ENCODE measurements around the gene DCD. TPM values are rescaled to one million over a fixed set of nuclear protein-coding genes. Genes with fewer than 3 reads are reported as not detected.

DCD gene
- total and polyA plus RNA-seq, 10 of the 15 experiments (the other 5 are each of a cell fraction or from before 2014, with no cell fraction given), result not detected

- Histone ChIP-seq H3K9ac (ENCODE audit: control insufficient read depth, insufficient read depth, low read length) (no peak overlapping the region), H3K36me3 (ENCODE audit: control insufficient read depth in 2 of 2, insufficient read depth in 2 of 2, low read length in 1 of 2) (no peaks in the 10 kb centered on the region), H3K4me3 (no peak overlapping the region), H3K9me3 (replicated peaks; ENCODE audit: control insufficient read depth, insufficient read depth, low read length) (no peaks in the 10 kb centered on the region; the same call in 2 of the 3 replicates), H3K4me2 (ENCODE audit: control insufficient read depth, insufficient read depth) (no peak overlapping the region), H4K20me1 (ENCODE audit: control insufficient read depth, insufficient read depth) (no peaks in the 10 kb centered on the region), H3K4me1 (ENCODE audit: control insufficient read depth, insufficient read depth, low read length) (no peaks in the 10 kb centered on the region), H2AFZ (ENCODE audit: control insufficient read depth, low read depth, low read length) (no peak overlapping the region), H3K79me2 (ENCODE audit: control insufficient read depth, insufficient read depth, low read length) (no peaks in the 10 kb centered on the region), H3K27ac (ENCODE audit: control insufficient read depth, insufficient read depth) (no peak overlapping the region), H3K27me3 (replicated peaks in 1 of 2; ENCODE audit: control insufficient read depth in 2 of 2, insufficient read depth in 2 of 2, low read length in 1 of 2) (no peaks in the 10 kb centered on the region)
- FAIRE-seq, result no peak
- intact Hi-C loops (cut with micrococcal nuclease; ENCODE audit: unreplicated experiment) (no loop called here), in situ Hi-C loops (cut with MboI) (no loop called here)
- TF ChIP-seq PAX8 (IDR thresholded peaks at IDR 0.05) (no peak), MAX (IDR thresholded peaks at IDR 0.05; ENCODE audit: low read depth, low read length) (no peak), SMARCA5 (IDR thresholded peaks at IDR 0.05) (no peak), CHD4 (IDR thresholded peaks at IDR 0.05) (no peak), MYB (IDR thresholded peaks at IDR 0.05; ENCODE audit: borderline replicate concordance, low read depth, low read length) (no peak), ZNF622 (IDR thresholded peaks at IDR 0.05) (no peak), ETV6 (conservative IDR thresholded peaks at IDR 0.05 in 1 of 2, IDR thresholded peaks at IDR 0.05 in 1 of 2; ENCODE audit: borderline replicate concordance in 1 of 2, low read depth in 1 of 2) (no peak), BCL3 (IDR thresholded peaks at IDR 0.05; ENCODE audit: borderline replicate concordance, insufficient read depth, low read depth, low read length, poor library complexity, severe bottlenecking) (no peak), ZBTB11 (CRISPR knock-in tag; IDR thresholded peaks at IDR 0.05) (no peak), IRF5 (IDR thresholded peaks at IDR 0.05; ENCODE audit: borderline replicate concordance) (no peak), SMAD1 (IDR thresholded peaks at IDR 0.05; ENCODE audit: low read depth, partially characterized antibody) (no peak), HCFC1 (IDR thresholded peaks at IDR 0.05; ENCODE audit: low read length) (no peak)
- BruUV-seq (replicated peaks), result no TSS peak
- ChIA-PET RAD21 (ENCODE audit: unreplicated experiment) (no interaction called here), POLR2A (no interaction called here), CTCF (no interaction called here), SMC1A (ENCODE audit: uncharacterized antibody, unreplicated experiment) (no interaction called here)
- no peak for ATAC-seq
- DNase-seq (ENCODE audit: low read depth, low spot score), result no peak
Measured at GRCh38 chr12:54625598-54625997, 22.6 kb downstream of the DCD start.
